GM19397 (cell line): ENCODE results near the gene TMEM150B.

Experiments
- ATAC-seq: cut with Tn5 transposase; IDR thresholded peaks from one replicate; pipeline ENCODE4 v1.9.1; 2021; ENCODE audit warnings: mild to moderate bottlenecking, moderate library complexity; ENCODE audit not compliant: unreplicated experiment

Gene TMEM150B, protein sequence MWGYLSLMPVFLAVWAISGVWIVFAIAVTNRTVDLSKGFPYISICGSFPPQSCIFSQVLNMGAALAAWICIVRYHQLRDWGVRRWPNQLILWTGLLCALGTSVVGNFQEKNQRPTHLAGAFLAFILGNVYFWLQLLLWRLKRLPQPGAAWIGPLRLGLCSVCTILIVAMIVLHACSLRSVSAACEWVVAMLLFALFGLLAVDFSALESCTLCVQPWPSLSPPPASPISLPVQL

DNA sequence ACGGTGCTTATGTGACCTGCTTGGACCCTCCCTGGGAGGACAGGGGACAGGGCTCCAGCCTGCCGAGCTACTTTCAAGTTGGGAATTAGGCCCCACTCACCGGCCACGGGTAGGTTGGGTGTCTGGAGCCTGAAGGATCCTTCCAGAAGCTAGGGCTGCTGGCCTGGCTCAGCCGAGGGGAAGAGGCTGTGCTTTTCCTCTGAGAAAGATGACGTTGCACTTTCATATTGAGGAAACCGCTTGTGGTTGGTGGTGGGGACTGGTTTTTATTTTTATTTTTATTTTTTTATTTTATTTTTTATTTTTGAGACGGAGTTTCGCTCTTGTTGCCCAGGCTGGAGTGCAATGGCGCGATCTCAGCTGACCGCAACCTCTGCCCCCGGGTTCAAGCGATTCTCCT is at the start of gene TMEM150B:
TMEM150B (minus strand) TSS at position 170 of the 400 bp plus-strand sequence. CDS start 4,305 bp downstream, outside the sequence.
- no peak for ATAC-seq

DNA sequence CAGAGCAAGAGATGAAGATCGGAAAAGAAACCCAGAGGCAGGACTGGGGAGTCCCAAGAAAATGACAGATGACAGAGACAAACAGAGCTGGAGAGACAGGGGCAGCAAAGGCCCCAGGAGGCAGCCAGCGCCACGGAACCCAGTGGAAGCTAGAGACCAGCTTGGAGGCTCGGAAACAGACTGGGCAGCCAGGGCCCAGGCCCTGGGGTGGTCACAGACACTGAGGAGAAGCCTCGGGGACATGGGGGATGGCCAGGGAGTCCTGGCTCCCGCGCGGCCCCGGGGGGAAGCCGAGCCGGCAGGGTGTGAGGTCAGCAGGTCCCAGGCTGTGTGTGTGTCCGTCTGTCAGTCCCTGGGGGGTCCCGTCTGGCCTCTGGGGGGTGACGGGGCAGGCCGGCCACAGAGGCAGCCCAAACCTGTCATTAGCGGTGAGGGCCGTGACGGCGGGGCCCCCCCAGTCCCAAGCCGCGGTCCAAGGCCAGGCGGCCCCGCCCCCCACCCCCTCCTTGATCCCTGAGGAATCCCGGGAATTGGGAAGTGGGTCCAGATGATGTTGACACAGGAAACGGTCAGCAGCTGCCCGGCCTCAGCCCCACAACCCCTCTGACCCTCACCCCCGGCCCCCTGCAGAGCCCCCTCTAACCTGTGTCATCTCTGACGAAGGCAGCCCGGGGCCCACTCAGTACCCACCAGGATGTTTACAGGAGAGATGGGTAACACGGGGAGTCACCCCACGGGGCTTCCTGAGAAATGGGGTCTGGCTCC is 49.0 kb upstream of the TMEM150B start:
- ATAC-seq, result no peak

DNA sequence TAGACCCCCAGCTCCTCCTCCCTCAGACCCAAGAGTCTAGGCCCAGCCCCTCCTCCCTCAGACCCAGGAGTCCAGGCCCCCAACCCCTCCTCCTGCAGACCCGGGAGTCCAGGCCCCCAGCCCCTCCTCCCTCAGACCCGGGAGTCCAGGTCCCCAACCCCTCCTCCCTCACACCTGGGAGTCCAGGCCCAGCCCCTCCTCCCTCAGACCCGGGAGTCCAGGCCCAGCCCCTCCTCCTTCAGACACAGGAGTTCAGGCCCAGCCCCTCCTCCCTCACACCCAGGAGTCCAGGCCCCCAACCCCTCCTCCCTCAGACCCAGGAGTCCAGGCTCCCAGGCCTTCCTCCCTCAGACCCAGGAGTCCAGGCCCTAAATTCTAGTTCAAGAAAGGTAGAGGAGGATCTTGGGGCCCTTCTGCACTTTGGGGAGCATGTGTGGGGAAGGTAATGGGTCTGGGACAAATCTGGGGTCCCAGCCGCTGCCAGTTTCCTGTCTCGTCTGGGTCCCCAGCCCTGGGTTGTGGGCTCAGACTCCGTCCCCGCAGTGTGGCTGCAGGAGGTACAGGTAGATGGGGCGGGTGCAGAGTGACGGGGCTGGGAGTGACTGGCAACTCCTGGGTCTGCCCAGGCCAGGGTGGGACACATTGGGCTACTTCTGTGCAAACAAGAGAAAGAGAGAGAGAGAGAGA is 48.3 kb upstream of the TMEM150B start:
- ATAC-seq, result no peak

DNA sequence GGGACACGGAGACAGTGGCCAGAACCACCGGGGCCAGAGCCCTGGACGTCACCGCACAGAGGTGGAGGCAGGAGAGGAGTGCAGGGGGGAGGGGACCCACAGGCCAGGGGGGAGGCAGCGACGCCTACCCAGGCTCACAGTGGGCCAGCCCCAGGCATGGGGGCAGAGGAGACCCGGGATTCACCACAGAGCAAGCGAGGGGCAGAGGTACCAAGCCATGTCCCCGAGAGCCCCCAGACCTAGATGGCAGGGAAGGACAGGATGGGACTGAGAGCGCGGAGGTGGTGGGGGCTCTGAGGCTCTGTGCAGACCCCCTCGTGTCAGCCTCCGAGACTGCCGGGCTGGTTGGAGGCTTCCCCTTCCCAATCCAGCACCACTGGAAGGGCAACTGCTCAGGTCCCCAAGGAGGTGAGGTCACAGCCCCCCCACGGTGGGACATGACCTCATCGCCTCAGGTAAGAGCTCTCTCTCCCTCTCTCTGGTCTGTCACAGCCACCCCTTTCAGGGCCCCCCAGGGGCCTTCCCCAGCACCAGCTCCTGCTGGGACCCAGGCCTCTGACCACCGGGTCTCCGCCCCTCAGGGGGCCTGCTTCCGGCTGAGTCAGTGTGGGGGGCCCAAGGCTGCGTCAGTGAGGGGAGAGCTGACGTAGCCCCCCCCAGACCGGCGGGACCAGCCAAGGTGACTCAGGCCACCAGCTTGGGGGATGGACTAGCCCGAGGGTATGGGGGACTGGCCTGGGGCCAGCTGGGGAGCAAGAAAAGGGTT is 47.4 kb upstream of the TMEM150B start:
- ATAC-seq, result no peak

DNA sequence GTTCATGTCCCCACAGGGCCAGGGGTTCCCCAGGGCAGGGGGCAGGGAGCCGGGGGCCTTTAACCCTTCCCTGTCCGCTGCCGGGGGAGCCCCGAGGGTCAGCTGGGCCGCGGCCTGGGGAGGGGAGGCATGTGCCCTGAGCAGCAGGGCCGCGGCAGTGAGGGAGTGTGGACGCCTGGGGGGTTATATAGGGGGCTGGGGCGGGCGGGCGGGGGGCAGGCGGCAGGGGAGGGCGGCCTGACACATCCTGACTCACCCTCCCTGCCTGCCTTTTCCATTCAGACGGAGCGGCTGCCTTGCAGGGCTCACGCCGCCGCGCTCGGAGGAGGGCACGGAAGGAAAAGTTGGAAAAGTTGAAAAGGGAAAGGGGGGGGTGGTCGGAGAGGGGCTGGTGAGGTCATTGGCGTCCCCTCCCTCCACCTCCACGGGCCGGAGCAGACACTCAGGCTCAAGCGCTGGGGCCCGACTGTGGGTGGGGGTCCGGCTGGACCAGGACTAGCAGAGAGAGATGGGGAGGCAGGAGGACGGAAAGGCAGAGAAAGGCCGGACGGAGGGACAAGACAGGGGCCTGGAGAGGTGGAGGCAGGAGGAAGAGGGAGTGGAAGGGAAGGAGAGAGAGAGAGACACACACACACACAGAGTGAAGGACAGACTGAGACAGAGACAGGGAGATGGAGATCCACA is 45.3 kb upstream of the TMEM150B start, which contains the start of gene IL11:
IL11 (minus strand) TSS at position 159 of the 684 bp plus-strand sequence; CDS start at position 6, 153 bp downstream.
- ATAC-seq, result no peak

DNA sequence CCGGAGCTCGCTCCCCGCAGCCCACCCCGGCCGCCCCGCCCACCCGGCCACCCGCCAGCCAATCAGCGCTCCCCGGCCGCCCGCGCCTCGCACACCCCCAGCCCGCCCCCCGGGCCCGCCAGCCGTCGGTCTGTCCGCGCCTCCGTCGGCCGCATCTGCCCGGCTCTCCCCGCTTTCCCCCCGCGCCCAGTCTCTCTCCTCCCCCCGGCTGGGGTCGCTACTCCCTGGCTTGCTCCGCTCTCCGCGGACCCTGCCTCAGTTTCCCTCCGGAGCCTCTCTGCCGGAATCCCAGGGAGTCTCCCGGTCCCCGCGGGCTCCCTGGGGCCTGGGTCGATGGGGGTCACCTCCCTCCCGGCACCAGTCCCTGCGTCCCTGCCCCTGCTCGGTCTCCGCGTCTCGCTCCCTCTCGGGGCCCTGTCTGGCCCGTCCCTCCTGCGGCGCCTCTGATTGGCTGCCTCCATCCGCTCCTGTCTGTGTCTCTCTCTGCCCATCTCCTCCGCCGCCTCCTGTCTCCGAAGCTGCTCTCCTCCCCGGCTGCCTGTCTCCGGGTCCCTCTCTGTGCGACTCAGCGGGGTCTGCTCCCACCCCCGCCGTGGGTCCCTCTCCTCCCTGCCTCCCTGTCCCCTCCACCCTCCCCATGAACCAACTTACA is 44.6 kb upstream of the TMEM150B start:
- ATAC-seq, result no peak

DNA sequence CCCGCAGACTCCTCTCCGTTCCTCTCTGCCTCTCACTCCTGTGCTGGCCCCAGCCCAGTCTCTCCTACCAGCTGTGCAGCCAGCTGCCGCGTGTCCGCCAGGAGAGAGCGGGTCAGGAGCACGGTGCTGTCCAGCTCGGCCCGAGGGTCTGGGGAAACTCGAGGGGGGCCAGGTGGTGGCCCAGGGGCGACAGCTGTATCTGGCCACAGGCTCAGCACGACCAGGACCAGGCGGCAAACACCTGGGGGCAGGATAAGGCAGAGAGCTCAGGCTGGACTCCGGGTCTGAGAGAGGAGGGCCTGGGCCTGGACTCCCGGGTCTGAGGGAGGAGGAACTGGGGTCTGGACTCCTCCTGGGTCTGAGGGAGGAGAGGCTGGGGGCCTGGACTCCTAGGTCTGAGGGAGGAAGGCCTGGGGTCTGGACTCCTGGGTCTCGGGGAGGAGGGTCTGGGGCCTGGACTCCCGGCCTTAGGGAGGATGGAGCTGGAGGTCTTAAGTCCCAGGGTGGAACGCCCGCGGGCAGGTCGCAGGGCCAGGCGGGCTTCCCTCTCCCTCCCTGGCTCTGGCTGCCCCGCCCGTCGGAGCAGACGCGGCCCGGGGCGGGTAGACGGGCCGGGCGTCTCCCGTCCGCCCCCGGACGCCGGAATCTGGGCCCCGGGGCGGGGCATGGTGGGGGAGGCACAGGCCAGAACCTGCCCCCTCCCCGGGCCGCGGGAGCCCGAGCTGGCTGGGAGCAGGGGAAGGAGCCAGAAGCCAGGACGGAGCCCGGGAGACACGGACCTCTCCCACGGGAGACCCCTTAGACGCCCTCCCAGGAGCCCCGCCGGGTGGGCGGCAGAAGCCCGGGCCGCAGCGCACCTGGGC is 43.8 kb upstream of the TMEM150B start:
- ATAC-seq, result no peak

DNA sequence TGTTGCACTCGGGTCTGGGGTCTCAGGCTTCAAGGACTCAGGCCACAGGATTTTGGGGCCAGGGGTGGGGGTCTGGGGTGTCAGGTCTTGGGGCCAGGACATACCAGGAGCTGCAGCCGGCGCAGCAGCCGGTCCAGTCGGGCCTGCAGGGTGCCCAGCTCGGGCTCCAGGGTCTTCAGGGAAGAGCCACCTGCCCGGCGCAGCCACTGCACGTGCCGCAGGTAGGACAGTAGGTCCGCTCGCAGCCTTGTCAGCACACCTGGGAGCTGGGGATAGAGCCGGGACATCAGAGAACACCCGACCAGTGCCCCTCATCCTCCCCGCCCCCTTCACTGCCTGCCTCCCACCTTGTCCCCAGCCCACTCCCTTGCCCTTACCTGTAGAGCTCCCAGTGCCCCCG is 43.0 kb upstream of the TMEM150B start:
- ATAC-seq, result no peak

DNA sequence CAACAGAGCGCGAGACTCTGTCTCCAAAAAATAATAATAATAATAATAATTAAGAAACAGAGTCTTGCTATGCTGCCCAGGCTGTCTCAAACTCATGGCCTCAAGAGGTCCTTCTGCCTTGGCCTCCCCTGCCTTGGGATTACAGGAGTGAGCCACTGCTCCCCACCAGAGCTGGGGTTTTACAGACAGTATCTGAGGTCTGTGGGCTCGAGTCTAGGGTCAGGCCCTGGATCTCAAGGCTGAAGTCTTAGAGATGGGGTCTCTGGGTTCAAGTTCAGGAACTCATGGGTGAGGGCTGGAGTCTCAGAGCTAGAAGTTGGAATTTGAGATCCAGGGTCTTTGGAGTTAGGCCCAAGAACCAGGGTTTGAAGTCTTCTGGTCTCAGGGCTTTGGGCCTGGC is 41.6 kb upstream of the TMEM150B start:
- no peak for ATAC-seq

DNA sequence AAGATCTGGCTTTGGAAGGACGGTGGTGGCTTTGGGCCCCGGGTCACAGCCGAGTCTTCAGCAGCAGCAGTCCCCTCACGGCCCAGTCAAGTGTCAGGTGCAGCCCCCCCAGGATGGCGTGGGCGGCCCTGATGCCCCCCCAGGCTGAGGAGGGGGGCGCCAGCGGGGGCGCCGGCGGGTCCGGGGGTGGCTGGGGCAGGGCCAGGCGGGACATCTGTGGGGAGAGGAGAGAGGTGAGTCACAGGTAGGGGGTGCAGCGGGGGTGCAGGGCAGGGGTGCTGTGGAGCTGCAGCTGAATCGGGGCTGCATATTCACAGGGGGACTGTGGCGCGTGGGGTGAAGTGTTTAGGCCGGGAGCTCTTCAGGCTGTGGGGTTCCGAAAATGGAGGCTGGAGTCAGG is 40.8 kb upstream of the TMEM150B start:
- no peak for ATAC-seq

DNA sequence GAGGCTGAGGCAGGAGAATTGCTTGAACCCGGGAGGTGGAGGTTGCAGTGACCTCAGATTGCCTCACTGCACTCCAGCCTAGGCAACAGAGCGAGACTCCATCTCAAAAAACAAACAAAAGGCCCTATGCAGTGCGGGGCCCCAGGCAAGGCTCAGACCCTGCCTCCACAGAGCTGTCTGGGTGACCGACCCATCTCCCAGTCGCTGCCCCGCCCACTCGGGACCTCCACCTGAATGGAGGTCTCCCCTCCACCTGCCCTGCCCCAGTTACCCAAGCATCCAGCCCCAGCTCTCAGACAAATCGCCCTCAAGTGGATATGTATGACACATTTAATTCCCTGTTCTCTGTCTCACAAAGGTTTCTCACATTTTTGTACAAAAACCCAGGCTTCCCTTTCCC is 40.1 kb upstream of the TMEM150B start:
- ATAC-seq, result no peak

DNA sequence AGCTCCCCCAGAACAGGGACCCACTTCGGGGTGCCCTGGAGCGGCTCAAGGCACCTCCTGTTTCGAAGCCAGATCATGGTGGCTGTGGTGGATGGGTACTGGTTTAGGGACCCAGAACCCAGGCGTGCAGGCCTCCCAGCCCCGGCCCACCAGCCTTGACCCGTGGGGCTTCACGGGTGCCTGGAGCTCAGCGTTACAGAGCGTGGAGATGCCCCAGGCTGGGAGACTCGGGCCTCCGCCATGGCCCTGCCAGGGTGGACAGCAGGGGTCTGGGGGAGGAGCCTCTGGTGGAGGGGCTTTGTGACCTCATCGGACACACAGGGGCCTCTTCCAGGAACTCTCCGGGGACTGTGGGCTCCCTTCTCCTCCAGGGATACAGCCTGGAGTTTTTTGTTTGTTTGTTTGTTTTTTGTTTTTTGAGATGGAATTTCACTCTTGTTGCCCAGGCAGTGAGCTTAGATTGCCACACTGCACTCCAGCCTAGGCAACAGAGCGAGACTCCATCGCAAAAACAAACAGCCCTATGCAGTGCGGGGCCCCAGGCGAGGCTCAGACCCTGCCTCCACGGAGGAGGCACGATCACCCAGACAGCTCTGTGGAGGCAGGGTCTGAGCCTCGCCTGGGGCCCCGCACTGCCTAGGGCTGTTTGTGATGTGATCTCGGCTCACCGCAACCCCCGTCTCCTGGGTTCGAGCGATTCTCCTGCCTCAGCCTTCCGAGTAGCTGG is 38.0 kb upstream of the TMEM150B start, which contains the start of gene GARIN5B:
GARIN5B (minus strand) TSS at position 271 of the 727 bp plus-strand sequence; CDS start at position 77, 194 bp downstream.
- no peak for ATAC-seq

DNA sequence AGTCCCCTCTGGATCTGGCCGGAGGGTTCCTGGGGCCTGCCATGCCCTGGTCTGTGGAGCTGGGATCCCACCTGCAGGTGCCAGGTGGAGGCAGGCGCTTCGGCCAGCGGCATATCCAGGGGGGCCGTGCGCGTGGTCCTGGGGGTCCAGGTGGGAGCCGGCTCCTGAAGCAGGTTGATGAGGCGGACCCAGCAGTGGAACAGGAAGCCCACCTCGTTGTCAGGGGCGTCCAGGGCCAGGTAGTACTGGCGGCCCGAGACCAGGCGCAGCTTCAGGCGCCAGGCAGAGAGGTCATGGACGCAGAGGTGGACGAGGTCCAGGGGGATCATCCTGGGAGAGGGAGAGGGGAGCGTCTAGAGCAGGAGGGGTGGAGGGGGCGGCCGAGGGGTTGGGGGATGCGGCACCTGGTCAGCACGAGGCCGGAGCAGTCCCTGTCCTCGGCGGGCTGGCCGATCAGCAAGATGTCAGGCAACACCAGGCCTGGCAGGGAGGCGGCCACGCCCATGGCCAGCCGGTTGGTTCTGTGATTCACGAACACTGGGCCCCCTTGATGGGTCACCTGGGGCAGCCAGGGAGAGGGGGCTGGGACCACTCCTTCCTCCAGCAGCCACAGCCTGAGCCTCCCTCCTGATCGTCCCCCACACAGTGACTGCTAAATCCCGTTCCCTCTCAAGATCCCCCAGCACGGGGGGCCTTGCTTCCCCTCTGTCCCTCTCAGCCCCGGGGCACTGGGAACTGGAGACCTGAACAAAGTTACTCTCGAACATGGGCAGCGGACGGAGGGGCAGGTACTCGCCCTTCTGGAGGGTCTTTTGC is 37.2 kb upstream of the TMEM150B start:
- no peak for ATAC-seq

DNA sequence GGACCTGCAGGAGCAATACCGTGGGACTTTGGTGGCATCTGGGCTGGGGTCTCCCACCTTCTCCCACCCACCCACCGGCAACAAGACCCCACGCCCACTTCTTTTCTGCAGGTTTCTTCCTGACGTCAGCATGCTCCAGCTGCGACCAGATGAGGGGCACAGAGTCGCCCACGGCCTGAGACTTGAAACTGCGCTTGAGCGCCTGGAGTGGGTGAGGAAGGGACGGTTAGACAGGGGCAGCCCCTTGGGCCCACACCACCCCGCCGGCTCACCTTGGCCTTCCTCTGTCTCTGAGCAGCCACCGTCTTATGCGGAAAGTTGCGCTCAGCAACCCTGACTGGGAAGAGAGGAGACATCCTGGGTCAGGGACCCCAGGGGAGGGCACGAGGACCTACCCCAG is 35.8 kb upstream of the TMEM150B start:
- ATAC-seq, result no peak

DNA sequence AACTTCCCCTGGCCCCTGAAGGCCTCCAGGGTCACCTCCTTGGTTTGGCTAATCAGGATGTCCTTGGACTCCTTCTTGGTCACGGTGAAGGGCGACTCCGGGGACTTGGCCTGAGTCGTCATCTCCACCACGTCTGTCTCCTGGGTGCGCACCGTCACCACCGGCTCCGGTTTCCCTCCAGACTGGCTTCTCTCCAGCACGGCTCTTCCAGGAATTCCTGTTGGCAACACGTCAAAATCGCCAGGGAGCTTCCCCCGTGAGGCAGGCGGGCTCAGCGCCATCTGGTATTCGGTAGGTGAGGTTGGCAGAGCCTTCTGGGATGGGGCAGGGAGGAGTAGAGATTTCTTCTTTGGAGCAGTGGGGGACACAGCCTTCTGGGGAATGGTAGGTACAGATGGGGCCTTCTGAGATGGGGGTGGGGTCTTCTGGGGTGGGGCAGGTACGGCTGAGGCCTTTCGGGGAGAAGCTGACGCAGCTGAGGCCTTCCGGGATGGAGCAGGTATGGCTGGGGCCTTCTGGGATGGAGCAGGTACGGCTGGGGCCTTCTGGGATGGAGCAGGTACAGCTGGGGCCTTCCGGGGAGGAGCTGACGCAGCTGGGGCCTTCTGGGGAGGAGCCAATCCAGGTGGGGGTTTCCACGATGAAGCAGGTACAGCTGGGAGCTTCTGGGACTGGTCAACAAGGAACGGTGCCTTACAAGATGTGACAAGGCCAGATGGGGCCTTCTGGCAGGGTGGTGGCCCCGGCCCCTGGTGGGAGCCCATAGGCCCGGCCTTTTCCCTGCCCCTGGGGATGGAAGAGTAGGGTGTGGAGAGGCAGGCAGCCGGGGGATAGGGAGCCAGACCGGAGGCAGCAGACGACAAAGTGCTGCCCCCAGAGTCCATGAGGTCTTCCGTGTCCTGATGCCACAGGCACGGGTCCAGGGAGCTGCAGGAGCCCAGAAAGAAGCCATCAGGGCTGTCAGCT is 34.1 kb upstream of the TMEM150B start:
- no peak for ATAC-seq

DNA sequence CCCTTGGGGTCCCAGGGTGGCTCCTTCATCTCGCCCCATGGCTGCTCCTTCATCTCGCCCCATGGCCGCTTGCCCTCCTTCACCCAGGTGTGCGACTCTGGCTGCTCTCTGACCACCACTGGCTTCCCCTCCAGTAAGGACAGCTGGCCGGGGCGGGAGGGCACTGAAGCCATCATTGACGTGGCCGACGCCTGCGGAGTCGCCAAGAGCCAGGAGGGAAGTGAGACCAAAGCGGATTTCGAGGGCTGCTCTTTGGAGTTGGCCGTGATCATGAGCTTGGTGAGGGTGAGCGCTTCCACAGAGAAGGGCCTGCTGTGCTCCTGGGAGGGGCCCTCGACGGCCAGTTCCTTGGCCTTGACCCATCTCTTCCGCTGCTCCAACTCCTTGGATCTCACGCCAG is 33.4 kb upstream of the TMEM150B start:
- ATAC-seq, result no peak
